H9 (cell line): ENCODE results near the gene FSIP1. TPM values are rescaled to one million over a fixed set of nuclear protein-coding genes. Genes with fewer than 3 reads are reported as not detected.

Source experiments
- DNase-seq: peaks from one replicate; pipeline ENCODE4 v3.0.0-alpha.2; 2017
- H2AFZ ChIP-seq: one replicate; pipeline ENCODE4 v1.6.1; 2013; ENCODE audit warnings: mild to moderate bottlenecking, low read length, control low read depth, moderate library complexity
- H2AK5ac ChIP-seq: 2 replicates; pipeline ENCODE4 v1.6.1; 2013; ENCODE audit warnings: low read length, control low read depth, mixed read lengths; ENCODE audit not compliant: insufficient read length
- H2BK120ac ChIP-seq: one replicate; pipeline ENCODE4 v1.6.1; 2013; ENCODE audit warnings: low read depth, mild to moderate bottlenecking, low read length, control low read depth, inconsistent platforms; ENCODE audit not compliant: poor library complexity, severe bottlenecking
- H2BK12ac ChIP-seq: 2 replicates; pipeline ENCODE4 v1.6.1; 2013; ENCODE audit warnings: low read length, control low read depth, mixed read lengths, low read depth; ENCODE audit not compliant: insufficient read length
- H2BK15ac ChIP-seq: 2 replicates; pipeline ENCODE4 v1.6.1; 2013; ENCODE audit warnings: low read depth, low read length, control low read depth
- H2BK20ac ChIP-seq: one replicate; pipeline ENCODE4 v1.6.1; 2013; ENCODE audit warnings: low read depth, mild to moderate bottlenecking, low read length, control low read depth, inconsistent platforms; ENCODE audit not compliant: poor library complexity, severe bottlenecking
- H2BK5ac ChIP-seq: 2 replicates; pipeline ENCODE4 v1.6.1; 2013; ENCODE audit warnings: low read length, control low read depth, mixed read lengths; ENCODE audit not compliant: insufficient read length
- H3K14ac ChIP-seq: 2 replicates; pipeline ENCODE4 v1.6.1; 2013; ENCODE audit warnings: low read length, control low read depth; ENCODE audit not compliant: insufficient read depth
- H3K18ac ChIP-seq: 2 replicates; pipeline ENCODE4 v1.6.1; 2013; ENCODE audit warnings: low read depth, mild to moderate bottlenecking, mixed read lengths, low read length, control low read depth; ENCODE audit not compliant: insufficient read length
- H3K23ac ChIP-seq: 2 replicates; pipeline ENCODE4 v1.6.1; 2013; ENCODE audit warnings: low read length, control low read depth, mixed read lengths, low read depth; ENCODE audit not compliant: insufficient read length
- H3K23me2 ChIP-seq: 2 replicates; pipeline ENCODE4 v1.6.1; 2013; ENCODE audit warnings: low read depth, mild to moderate bottlenecking, mixed read lengths, low read length, control low read depth; ENCODE audit not compliant: insufficient read length, poor library complexity, severe bottlenecking
- H3K27ac ChIP-seq: 2 replicates; pipeline ENCODE4 v1.5.1; 2013; ENCODE audit warnings: low read length, control low read depth, mixed read lengths, low read depth; ENCODE audit not compliant: insufficient read length
- H3K27me3 ChIP-seq: 2 replicates; pipeline ENCODE4 v1.6.1; 2013; ENCODE audit warnings: low read length, control low read depth, inconsistent platforms; ENCODE audit not compliant: insufficient read depth
- H3K4ac ChIP-seq: 2 replicates; pipeline ENCODE4 v1.6.1; 2013; ENCODE audit warnings: low read depth, mild to moderate bottlenecking, control low read depth, inconsistent platforms, low read length, moderate library complexity
- H3K4me1 ChIP-seq: 2 replicates; pipeline ENCODE4 v1.6.1; 2013; ENCODE audit warnings: low read length, control low read depth, inconsistent platforms; ENCODE audit not compliant: insufficient read depth
- H3K4me2 ChIP-seq: 2 replicates; pipeline ENCODE4 v1.6.1; 2013; ENCODE audit warnings: low read length, control low read depth, mixed read lengths; ENCODE audit not compliant: insufficient read length, insufficient read depth
- H3K56ac ChIP-seq: 2 replicates; pipeline ENCODE4 v1.6.1; 2013; ENCODE audit warnings: low read depth, mild to moderate bottlenecking, mixed read lengths, low read length, control low read depth; ENCODE audit not compliant: insufficient read length
- H3K79me1 ChIP-seq: 2 replicates; pipeline ENCODE4 v1.6.1; 2013; ENCODE audit warnings: low read depth, mild to moderate bottlenecking, moderate library complexity, low read length, control low read depth, inconsistent platforms; ENCODE audit not compliant: insufficient read depth, poor library complexity, severe bottlenecking
- H3K79me2 ChIP-seq: 2 replicates; pipeline ENCODE4 v1.6.1; 2013; ENCODE audit warnings: low read length, control low read depth, inconsistent platforms; ENCODE audit not compliant: insufficient read depth
- H3K9ac ChIP-seq: 2 replicates; pipeline ENCODE4 v1.6.1; 2013; ENCODE audit warnings: low read length, control low read depth, mixed read lengths; ENCODE audit not compliant: insufficient read length; ENCODE audit errors: extremely low read depth
- H3K9me3 ChIP-seq: one replicate; pipeline ENCODE4 v1.6.1; 2013; ENCODE audit warnings: low read depth, low read length, inconsistent platforms; ENCODE audit not compliant: control insufficient read depth
- H3T11ph ChIP-seq: one replicate; pipeline ENCODE4 v1.6.1; 2013; ENCODE audit warnings: mild to moderate bottlenecking, low read length, control low read depth, inconsistent platforms
- H4K20me1 ChIP-seq: one replicate; pipeline ENCODE4 v1.6.1; 2013; ENCODE audit not compliant: control insufficient read depth, insufficient read length, insufficient read depth
- H4K5ac ChIP-seq: 2 replicates; pipeline ENCODE4 v1.6.1; 2013; ENCODE audit warnings: low read depth, mild to moderate bottlenecking, mixed read lengths, low read length, control low read depth; ENCODE audit not compliant: insufficient read length
- H4K8ac ChIP-seq: replicated peaks from 2 replicates; pipeline ENCODE4 v1.6.1; 2013; ENCODE audit warnings: low read length, control low read depth, mixed read lengths, low read depth; ENCODE audit not compliant: insufficient read length
- H4K91ac ChIP-seq: 2 replicates; pipeline ENCODE4 v1.6.1; 2013; ENCODE audit warnings: low read depth, mild to moderate bottlenecking, moderate library complexity, mixed read lengths, low read length, control low read depth; ENCODE audit not compliant: insufficient read length
- H3K27ac Mint-ChIP-seq, 3 experiments: 2 replicates in 2 of 3; 3 replicates in 1 of 3; pipeline ENCODE4 v1.8.0; 2020 to 2021; ENCODE audit warnings: mixed read lengths in 3 of 3, mild to moderate bottlenecking in 1 of 3, moderate library complexity in 1 of 3
- H3K27me3 Mint-ChIP-seq: 2 replicates; pipeline ENCODE4 v1.8.0; 2021; ENCODE audit warnings: low read depth, mild to moderate bottlenecking, moderate library complexity, mixed read lengths
- H3K36me3 Mint-ChIP-seq, 3 experiments: 2 replicates in 2 of 3; 3 replicates in 1 of 3; pipeline ENCODE4 v1.8.0; 2020 to 2021; ENCODE audit warnings: low read depth in 3 of 3, mixed read lengths in 3 of 3; ENCODE audit not compliant: insufficient read depth in 1 of 3
- H3K4me1 Mint-ChIP-seq, 2 experiments: 2 replicates each; pipeline ENCODE4 v1.8.0; 2020; ENCODE audit warnings: mixed read lengths in 2 of 2
- H3K4me3 Mint-ChIP-seq, 2 experiments: 2 replicates in 1 of 2; 3 replicates in 1 of 2; pipeline ENCODE4 v1.8.0; 2020 to 2021; ENCODE audit warnings: mild to moderate bottlenecking in 2 of 2, mixed read lengths in 2 of 2, moderate library complexity in 1 of 2
- H3K9me3 Mint-ChIP-seq, 2 experiments: 2 replicates in 1 of 2; 3 replicates in 1 of 2; pipeline ENCODE4 v1.8.0; 2020; ENCODE audit warnings: mild to moderate bottlenecking in 2 of 2, mixed read lengths in 2 of 2, moderate library complexity in 1 of 2
- CTCF ChIP-seq: fragments of 200-600 bp; sonication (generic); conservative IDR thresholded peaks from 3 replicates; pipeline ENCODE4 v1.8.0; 2021; ENCODE audit warnings: antibody characterized with exemption, mild to moderate bottlenecking
- WGBS: extraction: QIAGEN DNeasy Blood & Tissue Kit; methylation state at CpG from one replicate; pipeline ENCODE4 v1.1.7; 2013; ENCODE audit warnings: missing lambda C conversion rate, low lambda C conversion rate, mixed read lengths; ENCODE audit not compliant: insufficient read length; ENCODE audit errors: extremely low coverage; 5-methylcytosine and 5-hydroxymethylcytosine counted together
- total RNA-seq: library from RNA; stranded (reverse); gene quantifications from 2 replicates; pipeline ENCODE4 v1.2.1, GENCODE V29; 2021

Gene FSIP1
- total RNA-seq, 1 experiment from 2014 or later, result 0.96 TPM

GRCh38 chr15:39761006-39761405 is 21.6 kb downstream of the FSIP1 start:
- DNase-seq, result no peak
- H4K20me1 ChIP-seq, result no peaks in the 10 kb centered on the region
- no peaks in the 10 kb centered on the region for H3K23me2 ChIP-seq
- H3K4me1 ChIP-seq, result no peaks in the 10 kb centered on the region
- H3K27ac ChIP-seq, result no peak overlapping the region
- no peaks in the 10 kb centered on the region for H3K27me3 Mint-ChIP-seq
- H3K23ac ChIP-seq, result no peak overlapping the region
- no peak overlapping the region for H2BK120ac ChIP-seq
- H3K9me3 Mint-ChIP-seq, result peaks cover 0 to 3% of the 10 kb centered on the region in 2 experiments; a peak in 1 of 5 replicates
- no peaks in the 10 kb centered on the region for H3K9me3 ChIP-seq
- H2AFZ ChIP-seq, result no peak overlapping the region
- no peaks in the 10 kb centered on the region for H3K79me1 ChIP-seq
- H3K27ac Mint-ChIP-seq, result no peak overlapping the region
- no peak overlapping the region for H3K4me3 Mint-ChIP-seq
- no peak overlapping the region for H3K14ac ChIP-seq
- no peak overlapping the region for H2BK5ac ChIP-seq
- no peaks in the 10 kb centered on the region for H3K27me3 ChIP-seq
- H3K79me2 ChIP-seq, result no peaks in the 10 kb centered on the region
- no peak overlapping the region for H3K4me2 ChIP-seq
- no CpG with 5 or more reads among the region's 2 CpGs for WGBS
- no peak overlapping the region for H2BK20ac ChIP-seq
- no peak overlapping the region for H3T11ph ChIP-seq
- peaks cover 0 to 6% (median 1%) of the 10 kb centered on the region in 3 experiments; a peak in 1 of 7 replicates for H3K36me3 Mint-ChIP-seq
- no peak overlapping the region for H3K18ac ChIP-seq
- no peak overlapping the region for H2AK5ac ChIP-seq
- no peak overlapping the region for H2BK15ac ChIP-seq
- no peak overlapping the region for H4K8ac ChIP-seq
- no peak for TF ChIP-seq CTCF
- no peak overlapping the region for H4K5ac ChIP-seq
- H4K91ac ChIP-seq, result no peak overlapping the region
- no peak overlapping the region for H3K56ac ChIP-seq
- no peaks in the 10 kb centered on the region for H3K4me1 Mint-ChIP-seq
- H2BK12ac ChIP-seq, result no peak overlapping the region
- no peak overlapping the region for H3K4ac ChIP-seq
- no peak overlapping the region for H3K9ac ChIP-seq
